CD1c-positive myeloid dendritic cell (primary cell): Measurements from ENCODE around the gene CACNA2D4.

Experiments
- DNase-seq: peaks from one replicate; pipeline ENCODE4 v3.0.0-alpha.2; 2016; ENCODE audit errors: extremely low spot score

CACNA2D4 gene

DNA sequence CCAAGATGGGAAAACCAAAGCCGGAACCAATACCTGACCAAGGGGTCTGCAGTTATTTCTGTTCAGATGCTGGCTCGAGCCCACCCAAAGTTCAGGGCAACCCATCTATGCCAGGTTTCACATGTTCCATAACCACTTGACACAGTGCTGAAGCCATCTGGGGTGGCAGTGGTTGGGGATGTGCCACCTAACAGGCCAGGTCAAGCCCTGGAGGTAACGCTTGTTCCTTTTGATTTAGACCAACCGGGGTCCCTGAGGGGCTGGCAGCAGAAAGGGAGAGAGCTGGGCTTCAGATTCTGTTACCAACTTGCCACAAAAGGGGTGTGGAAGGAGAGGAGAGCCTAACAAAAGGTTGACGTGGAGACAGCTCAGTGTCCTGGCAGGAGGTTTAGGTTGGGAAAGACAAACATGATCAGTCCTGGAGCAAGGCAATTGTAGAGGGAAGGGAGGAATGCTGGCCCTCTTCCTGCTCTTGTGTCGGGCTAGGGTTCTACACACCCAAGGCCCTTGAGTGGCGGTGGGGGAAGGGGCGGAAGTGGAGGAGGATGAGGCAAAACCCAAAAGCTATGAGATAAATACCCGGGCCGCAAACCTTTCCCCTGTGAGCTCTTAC is 31.9 kb downstream of the CACNA2D4 start:
- no peak for DNase-seq

DNA sequence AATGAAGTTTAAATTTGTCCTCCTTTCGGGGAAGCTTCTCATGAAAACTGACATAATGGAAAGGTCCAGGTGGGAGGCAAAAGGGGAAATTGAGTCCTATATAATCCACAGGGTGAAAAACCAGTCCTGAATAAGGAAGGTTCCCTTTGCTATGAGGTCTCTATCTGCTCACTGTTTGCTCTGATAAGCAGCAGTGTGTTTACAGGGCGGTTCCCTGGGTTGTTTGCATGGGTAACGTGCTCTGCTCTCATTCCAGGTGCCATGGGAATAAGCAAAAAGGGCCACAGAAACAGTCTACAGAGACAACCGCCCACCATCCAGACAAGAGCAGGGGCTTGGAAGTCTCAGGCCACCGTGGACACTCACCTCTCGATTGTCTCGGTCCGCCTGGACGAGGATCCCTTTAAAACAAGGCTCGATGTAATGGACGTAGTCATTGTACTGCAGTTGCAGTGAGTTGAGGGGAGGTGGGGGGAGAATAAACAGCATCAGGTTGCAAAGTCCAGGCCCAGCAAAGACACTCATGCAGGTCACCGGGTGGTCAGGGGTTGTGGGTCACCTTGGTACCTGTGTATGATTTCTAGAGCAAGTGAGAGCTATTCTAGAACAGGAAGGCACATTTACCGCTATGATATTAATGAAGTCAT is 32.7 kb downstream of the CACNA2D4 start:
- DNase-seq: no peak

DNA sequence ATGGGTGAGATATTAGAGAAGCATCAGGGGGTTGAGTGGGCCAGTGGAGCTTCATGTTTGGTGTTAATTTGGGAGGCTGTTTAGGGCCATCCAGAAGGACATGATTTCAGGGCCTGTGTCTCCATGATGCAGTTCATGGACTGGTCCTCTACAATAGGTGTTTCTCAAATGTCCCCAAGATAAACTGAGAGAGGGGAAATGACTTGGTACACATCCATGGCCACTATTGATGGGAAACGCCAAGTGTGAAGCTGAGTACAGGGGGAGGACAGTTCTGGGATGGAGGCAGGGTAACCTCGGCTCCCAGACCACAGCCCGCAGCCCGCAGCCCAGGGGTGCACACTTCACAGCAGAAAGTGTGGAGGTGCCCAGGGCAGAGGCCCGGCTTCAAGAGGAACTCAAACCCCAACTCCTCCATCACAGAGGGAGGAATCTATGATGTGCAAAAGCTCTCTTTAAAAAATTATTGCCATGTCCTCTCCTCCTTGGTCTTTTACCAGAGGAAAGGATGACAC is 33.3 kb downstream of the CACNA2D4 start:
- DNase-seq: no peak

GRCh38 chr12:1884651-1885050 is 33.8 kb downstream of the CACNA2D4 start:
- DNase-seq: no peak

DNA sequence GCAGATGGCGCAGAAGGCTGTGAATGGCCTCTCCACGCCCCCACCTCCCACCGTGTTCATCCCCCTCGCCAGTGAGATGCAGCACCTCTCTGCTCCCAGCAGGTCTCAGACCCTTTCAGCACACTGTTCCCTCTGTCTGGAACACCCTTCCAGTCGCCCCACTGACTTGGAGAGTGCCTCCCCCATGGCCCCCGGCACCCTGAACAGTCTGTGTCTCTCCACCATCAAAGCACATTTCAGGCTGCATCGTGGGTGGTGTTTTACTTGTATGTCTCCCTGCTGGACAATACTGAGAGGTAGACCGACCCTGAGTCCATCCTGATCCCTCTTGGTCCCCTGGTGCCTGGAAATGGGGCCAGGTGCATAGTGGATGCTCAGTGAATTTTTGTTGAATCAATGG is 34.9 kb downstream of the CACNA2D4 start:
- DNase-seq: no peak

- no peak for DNase-seq
Observed at GRCh38 chr12:1882850-1883470, 35.5 kb downstream of the CACNA2D4 start.

GRCh38 chr12:1882405-1882804 is 36.0 kb downstream of the CACNA2D4 start:
- no peak for DNase-seq

DNA sequence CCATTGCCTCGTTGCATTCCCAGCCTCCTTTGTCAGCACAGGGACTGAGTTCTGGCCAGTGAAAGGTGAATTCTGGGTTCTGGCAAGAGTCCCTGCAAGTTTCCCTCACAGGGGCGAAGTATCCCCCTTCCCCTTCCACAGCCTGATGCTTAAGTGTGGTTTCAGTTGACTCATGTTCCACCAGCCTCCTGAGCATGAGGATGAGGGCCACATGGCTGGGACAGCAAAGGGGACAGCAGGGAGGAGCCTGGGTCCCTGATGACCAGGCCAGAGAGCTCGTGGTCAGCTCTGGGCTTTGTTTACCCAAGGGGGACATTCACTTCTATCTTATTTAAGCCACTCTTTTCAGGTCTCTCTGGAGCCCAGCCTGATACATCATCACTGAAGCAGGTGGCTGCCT is 36.5 kb downstream of the CACNA2D4 start:
- no peak for DNase-seq

DNA sequence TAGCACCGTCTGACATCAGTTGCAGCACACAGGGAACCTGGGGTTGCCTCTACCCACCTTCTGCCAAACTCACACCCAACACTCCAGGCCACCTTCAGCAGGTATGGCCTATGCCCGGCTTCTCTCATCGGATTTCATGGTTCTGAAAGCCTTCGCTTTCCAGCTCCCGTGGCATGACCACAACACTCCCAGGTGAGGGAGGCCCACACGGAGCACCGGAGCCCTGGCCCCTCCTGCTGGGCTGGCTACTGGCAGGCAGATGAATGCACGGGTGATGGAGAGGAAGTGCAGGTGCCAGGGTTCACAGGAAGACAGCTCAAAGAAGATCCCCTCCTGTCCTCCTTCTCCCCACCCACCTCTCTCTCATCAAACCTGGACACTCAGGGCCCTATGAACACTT is 37.2 kb downstream of the CACNA2D4 start:
- DNase-seq: no peak

DNA sequence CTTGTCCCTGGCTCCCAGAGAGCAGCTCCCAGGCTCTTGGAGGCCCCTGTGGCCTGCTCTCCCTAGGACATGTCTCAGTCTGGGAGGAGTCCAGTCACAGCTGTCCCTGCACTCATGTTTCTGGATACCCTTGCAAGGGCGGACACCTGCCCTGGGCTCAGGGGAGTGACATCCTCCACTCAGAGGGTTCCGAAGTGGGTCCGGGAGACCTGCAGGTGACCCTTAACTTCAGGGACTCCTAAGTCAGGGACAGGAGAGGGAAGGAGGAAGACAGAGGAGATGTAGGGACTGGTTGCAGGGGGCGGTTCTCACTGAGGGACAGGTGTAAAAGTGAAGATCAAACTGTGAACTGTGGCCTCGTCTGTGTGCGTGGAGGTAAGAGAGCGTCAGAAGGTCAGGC is 37.6 kb downstream of the CACNA2D4 start:
- DNase-seq: no peak

- no peak for DNase-seq
Observed at GRCh38 chr12:1880153-1880845, 38.2 kb downstream of the CACNA2D4 start.

GRCh38 chr12:1879633-1880032 is 38.8 kb downstream of the CACNA2D4 start:
- DNase-seq: no peak

DNA sequence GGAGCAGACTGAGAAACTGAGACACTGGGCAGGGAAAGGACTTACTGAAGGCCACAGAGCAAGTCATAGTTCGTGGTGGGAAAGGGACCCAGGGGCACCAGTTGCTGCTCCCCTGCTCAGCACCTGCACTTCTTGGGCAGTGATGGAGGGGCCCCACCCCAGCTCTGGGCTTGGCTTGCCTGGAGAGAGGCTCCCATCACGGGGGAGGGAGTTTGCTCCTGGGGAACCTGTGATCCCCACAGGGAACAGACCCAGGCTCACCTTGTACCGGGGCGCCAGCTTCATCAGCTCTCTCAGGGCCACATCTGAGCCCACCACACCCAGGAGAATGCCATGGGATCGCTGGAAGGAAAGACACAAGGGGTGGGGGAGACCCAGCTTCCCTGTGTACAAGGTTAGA is 39.8 kb downstream of the CACNA2D4 start:
- DNase-seq: no peak

GRCh38 chr12:1878214-1878613 is 40.2 kb downstream of the CACNA2D4 start:
- DNase-seq: no peak

GRCh38 chr12:1877169-1877878 is 41.1 kb downstream of the CACNA2D4 start:
- DNase-seq: no peak

GRCh38 chr12:1876086-1876485 is 42.4 kb downstream of the CACNA2D4 start:
- no peak for DNase-seq

DNA sequence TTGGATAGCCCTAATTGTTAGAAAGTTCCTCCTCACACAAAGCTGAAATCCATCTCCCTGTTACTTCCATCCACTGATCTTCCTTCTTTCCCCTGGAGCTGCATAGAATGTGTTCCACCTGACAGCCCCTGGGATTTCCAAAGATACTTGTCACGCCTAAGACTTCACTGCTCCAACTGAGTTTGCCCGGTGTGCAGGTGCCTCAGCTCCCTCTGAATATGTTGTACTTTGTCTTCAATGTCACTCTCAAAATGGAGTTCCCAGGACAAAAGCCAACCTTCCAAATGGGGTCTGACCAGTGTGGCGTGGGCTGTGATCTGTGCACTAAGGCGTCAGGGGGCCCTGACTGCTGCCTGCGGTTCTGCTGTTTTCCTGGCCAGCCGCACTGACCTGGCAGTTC is 42.8 kb downstream of the CACNA2D4 start:
- no peak for DNase-seq

DNA sequence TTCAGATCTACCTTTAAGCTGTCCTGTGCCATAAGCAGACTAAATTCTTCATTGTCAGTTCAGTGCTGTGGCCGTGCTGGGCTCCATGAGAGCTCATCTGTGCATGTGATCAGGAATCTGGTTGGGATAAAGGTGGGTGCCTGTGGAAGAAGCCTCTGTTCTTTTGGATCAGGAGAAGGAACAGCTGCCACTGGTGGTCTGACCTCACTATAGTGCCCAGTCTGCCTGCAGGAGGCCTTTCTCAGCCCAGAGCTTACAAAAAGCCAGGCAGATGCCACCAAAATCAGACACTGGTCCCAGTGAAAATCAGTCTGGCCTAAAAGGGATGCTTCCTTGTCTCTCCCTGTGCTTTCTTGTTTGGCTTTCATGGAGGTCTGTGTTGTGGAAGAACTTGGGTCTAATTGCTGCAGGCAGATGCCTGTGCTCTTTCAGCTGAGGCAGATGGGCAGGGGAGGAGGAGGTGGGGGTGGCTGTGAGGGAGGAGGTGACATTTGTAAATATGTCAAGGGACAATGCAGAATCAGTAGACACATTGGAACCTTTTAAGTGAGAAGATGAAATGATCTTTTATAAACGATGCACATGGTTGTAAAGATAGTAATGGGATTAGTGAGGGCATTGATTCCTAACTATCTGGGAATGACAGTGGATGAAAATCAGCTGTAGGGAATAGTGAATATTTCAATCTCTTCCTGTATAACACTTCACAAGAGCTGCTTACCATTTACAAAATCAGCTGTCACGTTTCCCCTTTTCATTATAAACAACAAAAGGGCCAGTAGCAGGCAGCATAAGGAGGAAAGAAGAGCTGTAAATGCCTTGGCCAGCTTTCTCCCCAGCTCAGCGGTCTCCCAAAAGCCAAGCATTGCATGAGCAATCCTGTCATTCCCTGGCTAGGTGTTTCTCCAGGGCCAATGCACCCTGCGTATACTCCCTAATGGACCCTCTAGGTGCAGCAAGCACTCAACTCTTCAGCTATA is 44.6 kb downstream of the CACNA2D4 start:
- no peak for DNase-seq

- DNase-seq: no peak
Observed at GRCh38 chr12:1872448-1872847, 46.0 kb downstream of the CACNA2D4 start.

- no peak for DNase-seq
Observed at GRCh38 chr12:1872001-1872400, 46.5 kb downstream of the CACNA2D4 start.
